Calu3 (cell line): Measurements from ENCODE around the gene NAGK. TPM values are rescaled to one million over a fixed set of nuclear protein-coding genes. Genes with fewer than 3 reads are reported as not detected.

ENCODE experiments used
- BruUV-seq: library from RNA; stranded (reverse); fragments of 400-500 nt; replicated peaks from 2 replicates; lab custom pipeline; 2021; lab: Mats Ljungman, UMichigan
- CTCF ChIA-PET: fragments of 300-600 bp; sonication (Branson Sonifier 250); formaldehyde crosslinking; loops from one replicate; lab custom pipeline; 2022; ENCODE audit warnings: antibody characterized with exemption; lab: Charles Lee
- DNase-seq: peaks from one replicate; pipeline ENCODE4 v3.0.0; 2022
- H3K27ac Mint-ChIP-seq: one replicate; pipeline ENCODE4 v1.8.0; 2022; ENCODE audit warnings: mixed read lengths; ENCODE audit not compliant: unreplicated experiment
- H3K27me3 Mint-ChIP-seq: one replicate; pipeline ENCODE4 v1.8.0; 2022; ENCODE audit warnings: mixed read lengths; ENCODE audit not compliant: unreplicated experiment
- H3K36me3 Mint-ChIP-seq: one replicate; pipeline ENCODE4 v1.8.0; 2022; ENCODE audit warnings: mild to moderate bottlenecking, moderate library complexity, mixed read lengths; ENCODE audit not compliant: insufficient read depth, unreplicated experiment
- H3K4me1 Mint-ChIP-seq: one replicate; pipeline ENCODE4 v1.8.0; 2022; ENCODE audit warnings: mild to moderate bottlenecking, low read depth, mixed read lengths; ENCODE audit not compliant: unreplicated experiment
- H3K4me3 Mint-ChIP-seq: one replicate; pipeline ENCODE4 v1.8.0; 2022; ENCODE audit warnings: mild to moderate bottlenecking, low read depth, moderate library complexity, mixed read lengths; ENCODE audit not compliant: unreplicated experiment
- H3K9me3 Mint-ChIP-seq: one replicate; pipeline ENCODE4 v1.8.0; 2022; ENCODE audit warnings: low read depth, mixed read lengths; ENCODE audit not compliant: unreplicated experiment
- CTCF ChIP-seq: fragments of 200-600 bp; IDR thresholded peaks from one replicate; pipeline ENCODE4 v1.8.0; 2022; ENCODE audit warnings: antibody characterized with exemption; ENCODE audit not compliant: unreplicated experiment
- intact Hi-C: fragments of 100-400 bp; cut with micrococcal nuclease; formaldehyde crosslinking; loops from one replicate; pipeline ENCODE4 v1.10.0; 2022; ENCODE audit not compliant: unreplicated experiment
- total RNA-seq: library from RNA; stranded (reverse); gene quantifications from 2 replicates; pipeline ENCODE4 v1.2.3, GENCODE V29; 2022

Gene NAGK
- total RNA-seq, 1 experiment from 2014 or later, result 63.2 TPM

DNA sequence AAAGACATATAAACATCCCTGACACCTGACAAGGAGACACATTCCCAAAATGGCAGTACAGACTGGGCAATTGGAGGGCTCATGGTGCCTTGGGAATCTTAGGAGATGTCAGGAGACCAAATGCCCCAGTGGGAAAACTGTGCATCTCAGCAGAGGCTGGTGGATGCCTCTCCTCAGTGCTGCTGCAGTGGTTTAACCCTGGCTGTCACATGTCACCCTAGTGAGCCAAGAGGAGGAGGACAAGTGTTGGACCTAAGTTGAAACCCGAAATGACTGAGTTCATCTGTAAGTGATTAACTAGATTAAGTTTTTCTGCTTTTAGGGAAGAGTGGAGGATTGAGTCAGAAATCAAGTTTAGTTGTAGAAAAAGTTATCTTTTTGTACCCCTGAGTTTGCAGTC is 5.2 kb upstream of the NAGK start:
- CTCF ChIA-PET, result no interaction called here
- peaks cover 11% of the 10 kb centered on the region for H3K36me3 Mint-ChIP-seq
- DNase-seq, result no peak
- intact Hi-C loops, result no loop called here
- no TSS peak for BruUV-seq
- no peak overlapping the region for H3K27ac Mint-ChIP-seq
- H3K9me3 Mint-ChIP-seq, result no peaks in the 10 kb centered on the region
- no peak overlapping the region for H3K4me3 Mint-ChIP-seq
- H3K27me3 Mint-ChIP-seq, result peaks cover 48% of the 10 kb centered on the region
- TF ChIP-seq CTCF, result no peak
- no peaks in the 10 kb centered on the region for H3K4me1 Mint-ChIP-seq

DNA sequence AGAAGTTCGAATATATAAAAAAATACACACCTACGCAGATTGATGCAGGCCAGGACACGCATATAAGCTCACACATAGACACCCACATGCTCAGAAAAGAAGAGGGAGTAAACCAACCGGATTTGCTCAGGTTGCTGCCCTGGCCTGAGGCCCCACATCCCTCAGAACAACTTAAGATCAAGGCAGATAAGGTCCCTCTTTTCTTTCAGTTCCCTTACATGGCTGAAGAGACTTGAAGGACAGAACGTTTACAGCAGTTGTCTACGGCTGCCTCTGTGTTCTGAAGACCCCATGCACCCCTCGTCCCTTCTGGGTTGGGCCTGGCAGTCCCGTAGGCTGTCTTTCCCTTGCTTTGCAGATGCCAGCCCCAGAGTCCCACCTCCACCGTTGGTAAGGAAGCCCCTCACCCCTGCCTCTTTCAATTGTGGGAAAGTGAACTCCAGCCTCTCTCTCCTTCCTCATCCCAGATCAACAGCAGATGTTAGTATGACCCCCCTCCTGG is 4.3 kb upstream of the NAGK start:
- TF ChIP-seq CTCF, result no peak
- no peak for DNase-seq
- H3K36me3 Mint-ChIP-seq, result peaks cover 20% of the 10 kb centered on the region
- H3K27me3 Mint-ChIP-seq, result peaks cover 48% of the 10 kb centered on the region
- no peak overlapping the region for H3K4me3 Mint-ChIP-seq
- BruUV-seq, result no TSS peak
- intact Hi-C loops, result no loop called here
- no peaks in the 10 kb centered on the region for H3K4me1 Mint-ChIP-seq
- H3K9me3 Mint-ChIP-seq, result no peaks in the 10 kb centered on the region
- CTCF ChIA-PET, result no interaction called here
- H3K27ac Mint-ChIP-seq, result no peak overlapping the region

DNA sequence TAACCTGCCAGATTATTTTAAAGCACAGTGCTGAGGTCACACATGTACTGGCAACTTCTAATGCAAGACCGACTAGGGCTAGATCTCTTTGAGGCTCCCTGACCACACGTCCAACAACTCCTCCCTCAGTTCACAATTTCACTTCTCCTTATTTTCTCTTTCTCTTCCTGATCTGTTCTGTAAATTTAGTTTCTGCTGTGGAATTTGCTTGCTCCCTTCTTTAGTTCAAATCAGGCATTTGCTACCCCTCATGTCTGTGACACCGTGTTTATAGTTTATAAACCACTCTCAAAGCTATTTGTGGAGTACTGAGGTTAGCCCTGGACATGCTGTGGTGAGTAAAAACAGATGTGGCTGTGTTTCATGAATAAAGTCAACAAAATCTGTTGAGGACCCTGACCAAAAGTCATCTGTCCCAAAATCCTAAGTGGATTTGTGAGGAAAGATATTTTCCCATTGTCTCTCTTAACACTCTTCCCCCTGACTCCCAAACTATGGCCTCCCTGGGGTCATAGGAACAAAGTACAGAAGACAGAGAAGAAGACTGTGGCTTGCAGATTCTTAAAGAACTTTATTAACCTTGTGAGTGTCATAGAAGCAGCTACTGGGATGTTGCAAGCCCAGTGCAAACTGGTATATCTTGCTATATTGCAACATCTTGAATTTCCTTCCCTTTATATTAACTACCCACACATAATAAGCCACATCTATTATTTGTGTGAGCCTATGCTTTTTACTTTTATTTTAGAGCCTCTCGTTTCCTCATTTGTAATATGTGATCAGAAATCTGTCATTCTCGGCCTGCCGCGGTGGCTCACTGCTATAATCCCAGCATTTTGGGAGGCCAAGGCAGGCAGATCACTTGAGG is 3.5 kb upstream of the NAGK start:
- peaks cover 8% of the 10 kb centered on the region for H3K4me1 Mint-ChIP-seq
- intact Hi-C loops, result no loop called here
- no peak for DNase-seq
- no TSS peak for BruUV-seq
- H3K27me3 Mint-ChIP-seq, result peaks cover 43% of the 10 kb centered on the region
- no peaks in the 10 kb centered on the region for H3K9me3 Mint-ChIP-seq
- TF ChIP-seq CTCF, result no peak
- no peak overlapping the region for H3K27ac Mint-ChIP-seq
- CTCF ChIA-PET, result no interaction called here
- peaks cover 23% of the 10 kb centered on the region for H3K36me3 Mint-ChIP-seq
- H3K4me3 Mint-ChIP-seq, result no peak overlapping the region

- no peak for TF ChIP-seq CTCF
- Mint-ChIP-seq H3K4me1 (peaks cover 27% of the 10 kb centered on the region), H3K36me3 (peaks cover 23% of the 10 kb centered on the region), H3K27ac (no peak overlapping the region), H3K4me3 (no peak overlapping the region), H3K9me3 (no peaks in the 10 kb centered on the region), H3K27me3 (peaks cover 28% of the 10 kb centered on the region)
- no peak for DNase-seq
- CTCF ChIA-PET, result interaction anchor here (4.1 kb wide), 1 partner anchor 17 kb away, joined by 27 read pairs; no protein-coding TSS in a partner anchor
- BruUV-seq, result no TSS peak
- intact Hi-C loops, result no loop called here
These were observed 1.6 kb upstream of the NAGK start for GRCh38 chr2:71066856-71067255.
